MCF 10A (cell line): Measurements from ENCODE around the gene PRICKLE4. TPM values are rescaled to one million over a fixed set of nuclear protein-coding genes. Genes with fewer than 3 reads are reported as not detected.
"Not testable (repeated sequence)": the region's sequence is repeated elsewhere in the genome, so short reads cannot be mapped to it uniquely, and the experiment has no call there.

Experiments
- BruUV-seq: library from RNA; stranded (reverse); fragments of 400-500 nt; replicated peaks from 2 replicates; lab custom pipeline; 2021; lab: Mats Ljungman, UMichigan
- CTCF ChIA-PET: fragments of 300-600 bp; sonication (Branson Sonifier 250); formaldehyde crosslinking; extraction: SDS; loops from one replicate; lab custom pipeline; 2021; ENCODE audit warnings: antibody characterized with exemption, inconsistent platforms; lab: Yijun Ruan, JAX
- POLR2A ChIA-PET: fragments of 300-600, 350-650 bp; sonication (Branson Sonifier 250); formaldehyde crosslinking; extraction: SDS; loops from one replicate; lab custom pipeline; 2020; ENCODE audit warnings: antibody characterized with exemption, inconsistent platforms; lab: Yijun Ruan, JAX
- DNase-seq: peaks from one replicate; pipeline ENCODE4 v3.0.0-alpha.2; 2018; ENCODE audit not compliant: unreplicated experiment
- H3K27ac Mint-ChIP-seq: one replicate; pipeline ENCODE4 v1.8.0; 2022; ENCODE audit warnings: mild to moderate bottlenecking, low read depth, mixed read lengths; ENCODE audit not compliant: unreplicated experiment
- H3K27me3 Mint-ChIP-seq: one replicate; pipeline ENCODE4 v1.8.0; 2022; ENCODE audit warnings: mixed read lengths; ENCODE audit not compliant: insufficient read depth, unreplicated experiment
- H3K36me3 Mint-ChIP-seq: one replicate; pipeline ENCODE4 v1.8.0; 2022; ENCODE audit warnings: mild to moderate bottlenecking, moderate library complexity, mixed read lengths; ENCODE audit not compliant: insufficient read depth, unreplicated experiment
- H3K4me1 Mint-ChIP-seq: one replicate; pipeline ENCODE4 v1.8.0; 2022; ENCODE audit warnings: mixed read lengths; ENCODE audit not compliant: insufficient read depth, unreplicated experiment
- H3K4me3 Mint-ChIP-seq: one replicate; pipeline ENCODE4 v1.8.0; 2022; ENCODE audit warnings: mild to moderate bottlenecking, moderate library complexity, mixed read lengths; ENCODE audit not compliant: unreplicated experiment
- H3K9me3 Mint-ChIP-seq: one replicate; pipeline ENCODE4 v1.8.0; 2022; ENCODE audit warnings: mixed read lengths; ENCODE audit not compliant: unreplicated experiment
- CTCF ChIP-seq: fragments of 200-600 bp; IDR thresholded peaks from one replicate; pipeline ENCODE4 v1.8.0; 2022; ENCODE audit warnings: antibody characterized with exemption, mild to moderate bottlenecking; ENCODE audit not compliant: unreplicated experiment
- intact Hi-C: fragments of 100-400 bp; cut with micrococcal nuclease; formaldehyde crosslinking; loops from 2 replicates; pipeline ENCODE4 v1.14.1; 2022
- total RNA-seq: library from RNA; stranded (reverse); gene quantifications from 2 replicates; pipeline ENCODE4 v1.2.3, GENCODE V29; 2022

The PRICKLE4 gene
- total RNA-seq, 1 experiment from 2014 or later: 0.93 TPM

DNA sequence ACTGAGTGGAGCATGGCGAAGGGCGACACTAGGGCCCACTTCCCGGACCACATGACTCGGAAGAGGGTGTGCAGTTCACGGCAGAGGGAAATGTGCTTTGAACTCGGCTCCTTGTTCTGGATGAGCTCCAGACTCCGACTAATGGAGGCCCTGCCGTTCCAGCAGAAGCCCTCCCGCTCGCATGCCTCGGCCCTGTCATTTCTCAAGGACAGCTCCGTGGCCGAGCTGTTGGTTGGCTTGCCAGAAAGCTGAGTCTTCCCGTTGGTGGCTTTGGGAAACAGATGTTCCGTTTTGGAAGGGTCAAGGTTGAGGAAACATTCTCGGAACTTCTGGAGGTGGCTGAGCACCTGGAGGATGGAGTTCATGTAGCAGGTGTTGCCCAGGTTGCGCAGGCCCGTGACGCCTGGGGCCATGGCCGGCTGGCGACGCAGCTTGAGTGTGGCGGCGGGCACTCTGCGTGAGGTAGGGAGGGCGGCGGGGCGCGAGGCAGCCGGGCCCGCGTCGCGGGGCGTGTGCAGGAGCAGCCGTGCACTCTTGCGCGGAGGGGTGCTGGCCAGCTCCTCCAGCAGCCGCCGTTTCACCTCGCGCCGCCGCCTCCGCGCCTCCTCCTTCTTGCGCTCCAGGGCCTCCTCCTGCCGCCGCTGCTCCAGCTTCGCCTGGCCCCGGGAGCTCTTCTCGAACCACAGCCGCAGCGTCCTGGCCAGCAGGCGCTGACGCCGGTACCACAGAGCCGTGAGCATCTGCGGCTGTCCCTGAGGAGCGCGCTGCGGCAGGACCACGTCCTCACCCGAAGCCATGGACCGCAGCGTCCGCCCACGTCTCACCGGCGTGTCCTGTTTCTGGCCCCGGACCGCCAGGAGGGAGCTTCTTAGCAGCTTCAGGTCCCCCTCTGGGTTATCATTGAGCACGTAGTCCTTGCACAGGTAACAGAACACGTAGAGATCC lies 25.5 kb downstream of the PRICKLE4 start:
- no peak for DNase-seq
- CTCF ChIA-PET: interaction anchor here (0.6 to 1.2 kb wide), 4 partner anchors 41 to 379 kb away, joined by 3 to 7 read pairs (median 3); no protein-coding TSS in a partner anchor
- Mint-ChIP-seq H3K36me3 (peaks cover 4% of the 10 kb centered on the region), H3K9me3 (no peaks in the 10 kb centered on the region), H3K27me3 (no peaks in the 10 kb centered on the region), H3K4me3 (no peak overlapping the region), H3K27ac (no peak overlapping the region), H3K4me1 (peaks cover 5% of the 10 kb centered on the region)
- POLR2A ChIA-PET: interaction anchor here (0.5 to 1.0 kb wide), 2 partner anchors 11 to 115 kb away, joined by 3 read pairs; partner anchors contain the start of gene MED20
- TF ChIP-seq CTCF: no peak
- no TSS peak for BruUV-seq
- intact Hi-C loops: no loop called here

DNA sequence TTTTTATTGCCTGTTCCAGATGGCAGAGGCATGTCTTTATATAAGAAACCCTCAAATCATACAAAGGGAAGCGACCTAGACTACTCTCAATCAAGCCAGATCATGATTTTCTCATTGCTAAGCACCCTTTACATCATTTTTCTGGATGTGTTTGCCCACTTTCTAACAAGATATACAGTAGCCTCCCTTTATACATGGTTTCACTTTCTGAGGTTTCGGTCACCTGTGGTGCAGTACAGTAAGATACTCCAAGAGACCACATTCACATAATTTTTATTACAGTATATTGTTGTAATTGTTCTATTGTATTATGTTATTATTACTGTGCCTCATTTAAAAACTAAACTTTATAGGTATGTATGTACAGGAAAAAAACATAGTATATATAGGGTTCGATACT lies 30.5 kb downstream of the PRICKLE4 start:
- intact Hi-C loops: no loop called here
- Mint-ChIP-seq H3K27me3 (no peaks in the 10 kb centered on the region), H3K4me1 (peaks cover 4% of the 10 kb centered on the region), H3K27ac (no peak overlapping the region), H3K4me3 (no peak overlapping the region), H3K36me3 (no peaks in the 10 kb centered on the region), H3K9me3 (no peaks in the 10 kb centered on the region)
- DNase-seq: no peak
- ChIA-PET POLR2A (no interaction called here), CTCF (no interaction called here)
- no TSS peak for BruUV-seq
- TF ChIP-seq CTCF: no peak

DNA sequence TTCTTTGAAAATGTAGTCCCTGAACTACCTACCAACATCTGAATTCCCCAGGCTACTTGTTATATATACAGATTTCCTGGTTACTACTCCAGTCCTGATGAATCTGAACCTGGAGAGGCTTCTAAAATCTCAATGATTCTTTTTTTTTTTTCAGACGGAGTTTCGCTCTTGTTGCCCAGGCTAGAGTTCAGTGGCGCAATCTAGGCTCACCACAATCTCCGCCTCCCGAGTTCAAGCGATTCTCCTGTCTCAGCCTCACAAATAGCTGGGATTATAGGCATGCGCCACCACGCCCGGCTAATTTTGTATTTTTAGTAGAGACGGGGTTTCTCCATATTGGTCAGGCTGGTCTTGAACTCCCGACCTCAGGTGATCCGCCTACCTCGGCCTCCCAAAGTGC lies 31.4 kb downstream of the PRICKLE4 start:
- BruUV-seq, CTCF ChIA-PET, H3K4me1 Mint-ChIP-seq, H3K4me3 Mint-ChIP-seq, intact Hi-C loops, H3K36me3 Mint-ChIP-seq, POLR2A ChIA-PET, DNase-seq, H3K27me3 Mint-ChIP-seq, H3K27ac Mint-ChIP-seq, H3K9me3 Mint-ChIP-seq: not testable (repeated sequence)

GRCh38 chr6:41813469-41813868 lies 32.9 kb downstream of the PRICKLE4 start:
- TF ChIP-seq CTCF: no peak
- Mint-ChIP-seq H3K36me3 (no peaks in the 10 kb centered on the region), H3K27me3 (no peaks in the 10 kb centered on the region), H3K4me1 (peaks cover 7% of the 10 kb centered on the region), H3K4me3 (no peak overlapping the region), H3K9me3 (no peaks in the 10 kb centered on the region), H3K27ac (no peak overlapping the region)
- ChIA-PET CTCF (interaction anchor here (0.6 kb wide), 1 partner anchor 15 kb away, joined by 3 read pairs; no protein-coding TSS in a partner anchor), POLR2A (interaction anchor here (0.6 to 1.6 kb wide), 5 partner anchors 12 to 256 kb away, joined by 3 to 6 read pairs (median 3); partner anchors contain the start of gene TOMM6)
- BruUV-seq: no TSS peak
- no peak for DNase-seq
- intact Hi-C loops: no loop called here
